CD4-positive, alpha-beta T cell treated with Interleukin-6 for 4 hours (primary cell): Measurements from ENCODE around the gene FRMD4A.

ENCODE experiments used
- DNase-seq: peaks from one replicate; pipeline ENCODE4 v3.0.0-alpha.2; 2020; ENCODE audit warnings: mixed read lengths

FRMD4A gene

DNA sequence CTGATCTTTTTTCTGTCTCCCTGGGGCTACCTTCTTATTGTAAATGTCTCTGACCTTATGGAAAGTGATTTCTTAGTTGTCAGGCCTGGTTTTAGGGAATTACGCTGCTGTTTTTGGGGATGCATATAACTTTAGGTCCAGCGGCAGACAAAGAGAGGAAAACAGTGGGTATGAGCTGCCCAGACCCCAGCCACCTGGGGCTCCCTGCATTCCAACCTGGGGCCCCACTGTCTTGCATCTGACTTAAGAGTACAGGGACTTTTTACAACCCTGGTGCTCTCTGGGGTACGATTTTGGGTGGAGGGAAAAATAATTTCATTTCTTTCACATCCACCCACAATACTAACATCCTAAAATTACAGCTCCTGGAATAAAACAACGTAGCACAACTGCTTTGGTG, 624.5 kb downstream of the FRMD4A start:
- no peak for DNase-seq

- DNase-seq, result no peak
Measured at GRCh38 chr10:13705526-13706174, 625.1 kb downstream of the FRMD4A start.

GRCh38 chr10:13704964-13705363, 625.8 kb downstream of the FRMD4A start:
- no peak for DNase-seq

DNA sequence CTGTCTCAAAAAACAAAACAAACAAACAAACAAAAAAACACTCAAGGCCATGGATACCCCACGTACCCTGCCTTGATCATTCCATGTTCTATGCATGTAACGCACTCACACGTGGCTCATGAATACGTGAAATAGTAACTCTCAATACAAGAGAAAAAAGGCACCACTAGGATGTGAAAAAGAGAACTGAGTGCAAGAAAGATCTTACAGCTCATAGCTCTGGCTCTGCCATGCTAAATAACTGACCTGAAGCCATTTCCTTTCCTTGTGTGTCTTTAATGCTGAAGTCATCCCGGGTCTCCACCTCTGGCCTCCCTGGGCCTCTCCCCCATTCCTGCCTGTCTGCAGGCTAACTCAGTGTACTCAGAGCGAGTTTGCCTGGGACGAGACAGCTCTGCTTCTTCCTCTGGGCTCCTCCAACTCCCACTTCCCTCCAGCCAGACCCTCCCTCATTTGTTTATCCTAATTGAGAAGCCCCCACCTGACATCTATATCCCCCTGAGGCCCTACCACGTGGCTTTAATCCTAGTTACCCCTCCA, 626.7 kb downstream of the FRMD4A start:
- no peak for DNase-seq

GRCh38 chr10:13703101-13703818, 627.5 kb downstream of the FRMD4A start:
- no peak for DNase-seq

GRCh38 chr10:13701157-13701919, 629.4 kb downstream of the FRMD4A start:
- DNase-seq, result no peak

DNA sequence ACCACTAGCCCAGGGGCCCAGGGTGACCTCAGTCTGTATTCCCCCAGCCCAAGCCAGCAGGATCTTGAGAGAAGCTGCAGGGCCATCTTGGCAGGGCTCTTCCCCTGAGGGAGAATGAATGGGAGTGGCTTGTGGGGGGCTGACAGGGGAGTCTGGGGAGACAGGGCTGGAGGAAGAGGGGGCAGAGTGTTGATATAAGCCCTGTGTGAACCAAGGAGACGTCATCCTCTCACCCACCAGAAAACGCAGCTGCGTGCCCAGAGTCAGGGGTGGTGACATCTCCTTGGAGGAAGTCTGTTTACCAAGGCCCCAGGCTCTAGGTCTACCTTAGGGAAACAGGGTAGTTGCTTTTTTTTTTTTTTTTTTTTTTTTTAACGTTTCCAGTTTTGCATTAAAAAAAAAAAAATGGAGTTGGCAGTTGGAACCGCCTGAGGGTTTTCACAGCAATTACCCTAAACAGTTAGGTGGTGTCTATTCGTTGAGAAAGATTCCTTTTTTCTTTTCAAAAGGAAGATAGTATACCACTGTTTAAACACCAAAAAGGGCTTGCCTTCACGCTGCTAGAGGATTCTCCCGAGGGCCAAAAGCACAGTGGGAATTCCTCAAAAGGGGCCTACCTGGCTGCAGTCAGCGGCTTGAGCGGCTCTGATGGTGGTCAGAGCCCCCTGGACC, 630.1 kb downstream of the FRMD4A start:
- DNase-seq, result no peak

DNA sequence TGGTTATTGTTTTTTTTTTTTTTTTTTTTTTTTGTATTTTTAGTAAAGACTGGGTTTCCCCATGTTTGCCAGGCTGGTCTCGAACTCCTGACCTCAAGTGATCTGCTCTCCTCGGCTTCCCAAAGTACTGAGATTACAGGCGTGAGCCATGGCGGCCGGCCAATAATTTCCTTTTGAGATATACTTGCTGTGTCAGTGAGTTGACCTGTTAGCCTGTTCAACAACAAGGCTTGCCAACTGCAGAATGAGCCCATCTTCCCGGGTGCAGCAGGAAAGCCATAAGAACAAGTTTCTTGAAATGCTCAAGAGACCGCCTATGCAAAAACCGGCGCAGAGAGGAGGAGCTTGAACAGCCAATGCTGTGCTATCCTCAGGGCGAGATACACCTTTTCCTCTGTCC, 631.5 kb downstream of the FRMD4A start:
- no peak for DNase-seq

GRCh38 chr10:13698217-13698616, 632.5 kb downstream of the FRMD4A start:
- DNase-seq, result no peak

- DNase-seq, result no peak
Measured at GRCh38 chr10:13696071-13696470, 634.7 kb downstream of the FRMD4A start.

DNA sequence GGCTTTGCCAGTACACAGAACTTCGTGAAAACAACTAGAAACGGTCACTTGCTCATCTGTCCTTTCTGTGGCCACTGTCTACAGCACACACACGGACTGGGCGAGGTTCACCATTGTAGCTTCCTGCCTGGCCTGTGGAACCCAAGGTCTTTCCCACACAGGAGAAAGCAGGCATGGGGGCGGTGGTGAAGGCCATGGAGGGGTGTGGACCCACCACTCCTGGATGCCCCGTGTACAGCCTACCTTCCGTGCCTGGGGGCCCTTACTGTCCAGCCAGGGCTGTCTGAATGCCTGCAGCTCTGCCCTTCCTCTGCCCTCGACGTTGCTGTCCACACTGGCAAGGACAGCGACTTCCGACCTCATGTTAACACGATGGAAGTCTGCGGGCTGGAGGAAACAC, 635.1 kb downstream of the FRMD4A start:
- DNase-seq, result no peak

DNA sequence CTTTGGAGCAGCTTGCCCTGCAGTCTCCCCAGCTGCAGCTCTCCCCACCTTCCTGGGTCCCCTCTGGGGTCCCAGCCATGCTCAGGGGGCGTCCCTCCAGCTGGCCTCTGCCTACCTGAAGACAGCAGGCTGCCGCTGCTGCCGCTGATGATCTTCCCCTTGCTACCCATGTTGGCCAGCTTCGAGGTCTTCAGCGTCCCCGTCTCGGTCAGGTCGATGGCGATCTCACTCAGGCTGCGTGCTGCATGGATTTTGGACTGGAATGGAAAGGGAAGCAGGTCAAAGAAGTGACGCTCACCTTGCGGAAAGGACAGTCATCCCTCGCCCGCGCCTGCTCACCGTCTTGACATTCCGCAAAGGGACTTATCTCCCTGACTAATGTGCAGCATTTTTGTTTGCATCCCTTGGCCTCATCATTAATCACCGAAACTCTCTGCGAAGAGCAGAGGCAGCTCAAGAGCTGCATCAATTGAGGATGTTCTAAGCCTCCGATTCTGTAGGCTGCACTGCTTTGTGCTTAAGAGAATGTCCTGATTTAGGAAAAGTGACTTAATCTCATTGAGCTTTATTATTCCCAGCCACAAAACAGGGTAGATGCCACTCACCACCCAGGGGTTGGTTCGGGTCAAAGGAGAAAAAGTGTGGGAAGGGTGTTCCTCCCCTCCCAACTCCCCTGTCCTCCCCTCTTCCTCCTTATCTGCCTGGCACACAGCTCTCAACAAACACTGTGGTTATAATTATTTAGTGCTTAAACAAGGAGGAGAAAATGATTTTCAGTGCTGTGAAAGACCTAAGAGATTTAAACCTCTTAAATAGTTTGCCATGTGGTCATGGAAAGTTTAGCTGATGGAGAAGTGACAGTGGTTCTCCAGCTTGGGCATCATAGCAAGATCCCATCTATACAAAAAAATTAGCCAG, 636.7 kb downstream of the FRMD4A start:
- no peak for DNase-seq

DNA sequence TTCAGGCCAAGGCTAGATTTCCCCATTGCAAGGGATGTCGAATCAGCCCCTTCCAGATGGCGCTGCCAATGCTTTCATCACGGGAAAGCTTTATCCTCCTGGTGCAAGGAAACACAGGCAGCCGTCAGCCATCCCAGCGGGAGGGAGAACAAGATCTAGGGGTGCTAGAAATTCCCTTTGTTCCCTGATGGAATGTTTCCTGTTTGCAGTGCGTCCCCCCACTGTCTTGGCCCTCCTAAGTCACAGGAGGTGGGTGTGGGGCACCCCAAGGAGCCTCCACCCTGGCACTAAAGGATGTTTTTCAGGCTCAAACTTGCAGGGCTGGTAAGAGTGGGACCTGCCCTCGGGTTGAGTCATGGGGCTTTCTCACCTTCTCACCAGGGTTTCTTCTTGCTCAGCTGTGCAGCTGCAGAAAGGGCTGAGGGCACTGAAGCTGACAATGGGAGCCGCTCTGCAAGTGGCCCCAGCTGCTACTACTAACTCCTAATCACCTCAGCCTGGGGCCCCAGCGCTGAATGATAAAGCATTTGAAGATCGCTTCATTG, 640.4 kb downstream of the FRMD4A start:
- DNase-seq, result no peak

DNA sequence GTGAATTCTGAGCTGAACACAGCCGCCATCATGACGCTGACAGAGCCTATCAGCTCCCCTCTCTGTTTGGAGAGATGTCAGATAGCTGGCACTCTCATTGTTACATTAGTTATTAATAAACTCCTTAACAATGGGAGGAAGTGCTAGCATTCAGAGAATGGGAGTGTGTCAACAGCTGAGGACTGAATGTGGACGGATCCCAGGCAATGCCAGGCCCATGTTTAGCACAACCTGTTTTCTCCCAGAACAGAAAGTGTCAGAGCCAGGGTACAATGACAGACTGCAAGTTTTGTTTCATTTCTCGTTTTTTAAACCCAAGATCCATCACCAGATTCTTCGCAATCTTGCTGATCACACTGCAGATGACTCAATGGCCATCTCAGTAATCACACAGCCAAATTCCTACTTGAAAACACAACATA, 644.4 kb downstream of the FRMD4A start:
- no peak for DNase-seq

DNA sequence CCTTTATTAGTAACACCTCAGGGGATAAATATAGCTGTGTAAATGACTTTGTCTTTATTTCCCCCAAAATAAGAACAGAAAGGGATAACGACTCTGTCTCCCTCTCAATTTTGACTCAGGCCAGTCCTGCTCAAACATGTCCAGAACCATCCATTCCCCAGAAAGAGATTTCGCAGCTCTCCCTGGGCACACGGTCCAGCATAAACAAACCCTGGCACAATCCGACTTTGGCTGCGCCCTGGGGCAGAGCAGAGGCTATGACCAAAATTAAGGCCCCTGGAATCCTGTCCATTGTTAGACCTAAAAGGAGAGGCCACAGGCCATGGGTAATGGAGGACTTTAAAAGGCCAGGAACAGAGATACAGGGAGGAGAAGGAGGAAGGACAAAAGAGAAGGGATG, 644.8 kb downstream of the FRMD4A start:
- no peak for DNase-seq

- DNase-seq, result no peak
Measured at GRCh38 chr10:13684806-13685482, 645.8 kb downstream of the FRMD4A start.

- DNase-seq, result no peak
Measured at GRCh38 chr10:13684252-13684791, 646.4 kb downstream of the FRMD4A start.

GRCh38 chr10:13683017-13683416, 647.7 kb downstream of the FRMD4A start:
- no peak for DNase-seq

DNA sequence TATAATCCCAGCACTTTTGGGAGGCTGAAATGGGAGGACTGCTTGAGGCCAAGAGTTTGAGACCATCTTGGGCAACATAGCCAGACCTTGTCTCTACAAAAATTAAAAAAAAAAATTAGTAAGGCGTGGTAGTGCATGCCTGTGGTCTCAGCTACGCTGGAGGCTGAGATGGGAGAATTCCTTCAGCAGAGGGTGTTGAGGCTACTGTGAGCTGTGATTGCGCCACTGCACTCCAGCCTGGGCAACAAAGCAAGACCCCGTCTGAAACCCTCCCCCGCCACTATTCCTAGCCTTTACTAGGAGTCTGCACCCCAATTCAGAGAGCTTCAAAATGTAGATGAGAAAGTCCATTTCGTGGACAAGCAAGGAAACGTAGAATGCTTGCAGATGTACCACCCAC, 648.8 kb downstream of the FRMD4A start:
- DNase-seq, result no peak

DNA sequence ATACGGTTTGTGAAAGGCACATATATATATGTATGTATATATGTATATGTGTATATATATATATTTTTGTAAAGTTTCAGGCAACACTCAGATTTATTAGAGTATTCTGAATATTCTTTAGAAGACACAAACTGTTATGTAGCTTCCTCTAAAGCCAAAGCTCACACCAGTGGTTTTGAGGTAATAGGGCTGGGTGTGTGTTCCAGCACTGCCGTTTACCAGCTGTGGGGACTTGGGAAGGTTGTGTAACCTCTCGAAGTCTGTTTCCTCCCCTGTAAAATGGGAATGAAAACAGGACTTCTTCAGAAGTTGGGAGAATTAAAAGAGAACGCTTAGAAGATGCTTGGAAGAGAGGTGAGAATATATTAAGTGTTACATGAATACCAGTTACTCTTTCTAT, 649.2 kb downstream of the FRMD4A start:
- no peak for DNase-seq

- DNase-seq, result no peak
Measured at GRCh38 chr10:13681095-13681494, 649.6 kb downstream of the FRMD4A start.
